ENCODE data around the gene PDLIM3. TPM values are rescaled to one million over a fixed set of nuclear protein-coding genes. Genes with fewer than 3 reads are reported as not detected.

PDLIM3 gene
- total RNA-seq, 1 experiment from 2014 or later, result 3.3 TPM

DNA sequence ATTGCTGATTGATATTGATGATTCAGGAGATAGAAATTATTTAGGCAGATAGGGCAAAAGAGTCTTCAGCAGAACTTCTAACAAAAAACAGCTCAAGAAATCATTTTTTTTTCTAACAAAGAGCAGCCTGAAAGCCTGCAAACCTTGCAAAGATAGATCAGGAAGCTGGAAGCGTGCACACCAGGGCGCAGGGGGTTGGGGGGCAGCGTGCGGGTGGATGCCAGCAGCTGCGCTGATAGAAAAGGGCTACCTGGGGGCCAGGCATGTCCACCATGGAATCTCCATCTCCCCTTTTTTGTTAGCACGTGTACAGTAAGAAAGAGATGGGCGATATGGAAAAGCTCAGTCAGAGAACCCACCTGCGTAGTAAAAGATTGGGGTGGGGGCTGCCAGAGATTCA is 62.1 kb downstream of the PDLIM3 start:
- H3K4me1 ChIP-seq (replicated peaks; ENCODE audit: insufficient read depth), result 0 out of 2 replicates have a peak, but pooled peaks cover 4% of the 10 kb centered on the region
- no peak overlapping the region for H2AFZ ChIP-seq
- no peaks in the 10 kb centered on the region for H3F3A ChIP-seq (ENCODE audit: insufficient read depth, low read depth)
- intact Hi-C loops (cut with micrococcal nuclease; ENCODE audit: unreplicated experiment), result loop anchor here (5.0 to 10.0 kb wide), 2 partner anchors 268 to 564 kb away; partner anchors contain the start of genes CFAP97 and SNX25
- DNase-seq, result no peak
- no peak overlapping the region for H3K27ac ChIP-seq
- POLR2A ChIA-PET (ENCODE audit: unreplicated experiment), result no interaction called here
- H3K4me2 ChIP-seq, result no peak overlapping the region
- H4K20me1 ChIP-seq (ENCODE audit: insufficient read depth), result no peaks in the 10 kb centered on the region
- TF ChIP-seq, protein P1, sequence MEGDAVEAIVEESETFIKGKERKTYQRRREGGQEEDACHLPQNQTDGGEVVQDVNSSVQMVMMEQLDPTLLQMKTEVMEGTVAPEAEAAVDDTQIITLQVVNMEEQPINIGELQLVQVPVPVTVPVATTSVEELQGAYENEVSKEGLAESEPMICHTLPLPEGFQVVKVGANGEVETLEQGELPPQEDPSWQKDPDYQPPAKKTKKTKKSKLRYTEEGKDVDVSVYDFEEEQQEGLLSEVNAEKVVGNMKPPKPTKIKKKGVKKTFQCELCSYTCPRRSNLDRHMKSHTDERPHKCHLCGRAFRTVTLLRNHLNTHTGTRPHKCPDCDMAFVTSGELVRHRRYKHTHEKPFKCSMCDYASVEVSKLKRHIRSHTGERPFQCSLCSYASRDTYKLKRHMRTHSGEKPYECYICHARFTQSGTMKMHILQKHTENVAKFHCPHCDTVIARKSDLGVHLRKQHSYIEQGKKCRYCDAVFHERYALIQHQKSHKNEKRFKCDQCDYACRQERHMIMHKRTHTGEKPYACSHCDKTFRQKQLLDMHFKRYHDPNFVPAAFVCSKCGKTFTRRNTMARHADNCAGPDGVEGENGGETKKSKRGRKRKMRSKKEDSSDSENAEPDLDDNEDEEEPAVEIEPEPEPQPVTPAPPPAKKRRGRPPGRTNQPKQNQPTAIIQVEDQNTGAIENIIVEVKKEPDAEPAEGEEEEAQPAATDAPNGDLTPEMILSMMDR (conservative IDR thresholded peaks at IDR 0.05), result no peak
- no peak for TF ChIP-seq EZH2 (IDR thresholded peaks at IDR 0.05; ENCODE audit: low read depth)
- H3K79me2 ChIP-seq (ENCODE audit: low read depth), result no peaks in the 10 kb centered on the region
- no peaks in the 10 kb centered on the region for H3K36me3 ChIP-seq (ENCODE audit: low read depth)
- CTCF ChIA-PET, result interaction anchor here (0.6 kb wide), 1 partner anchor 59 kb away, joined by 4 read pairs; no protein-coding TSS in a partner anchor
- H3K4me3 ChIP-seq, result no peak overlapping the region
- H3K9me2 ChIP-seq (ENCODE audit: insufficient read depth), result no peaks in the 10 kb centered on the region
- no peaks in the 10 kb centered on the region for H3K9me3 ChIP-seq (ENCODE audit: insufficient read depth, low read depth)
- BruUV-seq (replicated peaks), result no TSS peak
- no peaks in the 10 kb centered on the region for H3K27me3 ChIP-seq (ENCODE audit: insufficient read depth, low read depth)

DNA sequence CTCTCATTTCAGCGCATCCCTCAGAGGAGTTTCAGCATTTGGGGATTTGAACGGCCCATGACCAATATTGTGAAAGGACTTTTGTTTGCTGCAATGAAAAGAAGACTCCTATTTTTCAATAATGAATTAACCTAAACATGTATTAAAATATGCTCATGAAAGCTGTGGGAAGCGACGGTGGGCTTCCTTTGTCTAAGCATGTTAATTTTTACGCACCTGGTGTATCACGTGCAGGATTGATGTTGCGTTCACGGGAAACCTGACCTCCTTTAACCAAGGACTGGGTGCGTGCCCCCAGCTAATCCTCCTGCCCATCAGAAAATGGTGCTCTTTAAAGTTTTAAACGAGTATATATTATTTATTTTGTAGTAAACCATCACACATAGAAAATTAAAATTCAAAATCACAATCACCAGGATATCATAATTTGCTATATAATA is 63.2 kb downstream of the PDLIM3 start:
- H3K9me2 ChIP-seq (ENCODE audit: insufficient read depth), result no peaks in the 10 kb centered on the region
- no peaks in the 10 kb centered on the region for H3K36me3 ChIP-seq (ENCODE audit: low read depth)
- H3K4me2 ChIP-seq, result peak overlapping the region; percentile 80
- 0 out of 2 replicates have a peak, but pooled peaks cover 4% of the 10 kb centered on the region for H3K4me1 ChIP-seq (replicated peaks; ENCODE audit: insufficient read depth)
- TF ChIP-seq, protein P1 (conservative IDR thresholded peaks at IDR 0.05), result no peak
- no peak for TF ChIP-seq EZH2 (IDR thresholded peaks at IDR 0.05; ENCODE audit: low read depth)
- H3F3A ChIP-seq (ENCODE audit: insufficient read depth, low read depth), result no peaks in the 10 kb centered on the region
- intact Hi-C loops (cut with micrococcal nuclease; ENCODE audit: unreplicated experiment), result loop anchor here (5.0 to 10.0 kb wide), 2 partner anchors 267 to 565 kb away; partner anchors contain the start of genes CFAP97 and SNX25
- TSS peak; percentile 54 for BruUV-seq (replicated peaks)
- no peaks in the 10 kb centered on the region for H4K20me1 ChIP-seq (ENCODE audit: insufficient read depth)
- H3K9me3 ChIP-seq (ENCODE audit: insufficient read depth, low read depth), result no peaks in the 10 kb centered on the region
- peak overlapping the region; percentile 68 for H3K4me3 ChIP-seq
- CTCF ChIA-PET, result interaction anchor here (0.7 kb wide), 1 partner anchor 127 kb away, joined by 3 read pairs; no protein-coding TSS in a partner anchor
- DNase-seq, result no peak
- H2AFZ ChIP-seq, result peak overlapping the region; percentile 88
- no peaks in the 10 kb centered on the region for H3K27me3 ChIP-seq (ENCODE audit: insufficient read depth, low read depth)
- H3K79me2 ChIP-seq (ENCODE audit: low read depth), result no peaks in the 10 kb centered on the region
- H3K27ac ChIP-seq, result no peak overlapping the region
- POLR2A ChIA-PET (ENCODE audit: unreplicated experiment), result no interaction called here

DNA sequence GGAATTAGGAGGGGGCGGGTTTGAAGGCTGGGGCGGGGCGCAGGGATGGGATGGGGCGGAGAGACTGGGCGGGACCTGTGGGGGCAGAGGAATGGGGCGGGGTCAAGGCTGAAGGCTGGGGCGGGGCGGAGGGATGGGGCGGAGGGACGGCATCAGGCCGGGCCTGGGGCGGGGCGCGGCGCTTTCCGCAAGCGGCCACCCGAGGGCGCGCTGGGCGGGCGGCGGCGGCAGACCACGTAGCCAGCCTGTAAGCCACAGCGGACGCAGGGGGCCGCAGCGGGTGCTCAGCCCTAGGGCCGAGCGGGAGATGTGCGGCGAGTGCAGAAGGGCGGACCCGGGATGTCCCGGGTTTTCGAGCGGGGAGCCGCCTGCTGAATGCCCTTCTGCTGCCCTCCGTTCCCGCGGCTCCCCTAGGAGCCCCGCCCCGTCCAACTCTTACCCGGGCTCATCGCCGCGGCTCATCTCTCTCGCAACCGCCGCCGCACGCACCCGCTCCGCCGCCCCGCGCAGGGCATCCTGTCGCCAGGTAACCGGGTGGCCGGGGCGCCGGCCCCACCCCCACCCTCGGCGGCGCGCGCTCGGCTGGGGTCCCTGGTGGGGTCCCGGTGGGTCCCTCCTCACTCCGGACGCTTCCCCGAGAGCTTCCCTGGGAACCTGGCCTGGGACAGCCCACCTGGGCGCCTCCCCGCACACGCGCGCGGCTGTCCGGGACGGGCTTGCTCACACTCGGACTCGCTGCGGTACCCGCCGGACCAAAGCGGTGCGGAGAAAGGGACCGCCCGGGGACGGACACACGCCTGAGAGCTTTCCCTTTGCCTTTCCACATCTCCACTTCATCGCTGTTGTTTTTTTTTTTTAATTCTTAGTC is 63.8 kb downstream of the PDLIM3 start, which contains the start of gene CCDC110:
CCDC110 (minus strand) TSS at position 499 of the 868 bp plus-strand sequence; CDS start at position 449, 50 bp downstream.
- H3K79me2 ChIP-seq (ENCODE audit: low read depth), result no peaks in the 10 kb centered on the region
- ChIA-PET POLR2A (ENCODE audit: unreplicated experiment) (no interaction called here), CTCF (interaction anchor here (0.7 kb wide), 1 partner anchor 128 kb away, joined by 3 read pairs; no protein-coding TSS in a partner anchor)
- H3K4me2 ChIP-seq, result peak within 1 kb of the TSS; percentile 92
- TF ChIP-seq, protein P1 (conservative IDR thresholded peaks at IDR 0.05), result peak; percentile 52; the same call in 1 of the 2 replicates
- no peak for TF ChIP-seq EZH2 (IDR thresholded peaks at IDR 0.05; ENCODE audit: low read depth)
- H3K36me3 ChIP-seq (ENCODE audit: low read depth), result no peaks in the 10 kb centered on the region
- H3F3A ChIP-seq (ENCODE audit: insufficient read depth, low read depth), result no peaks in the 10 kb centered on the region
- intact Hi-C loops (cut with micrococcal nuclease; ENCODE audit: unreplicated experiment), result loop anchor here (1.0 to 10.0 kb wide), 6 partner anchors 63 to 566 kb away; partner anchors contain the start of genes ANKRD37, CFAP97, PDLIM3 and SNX25
- BruUV-seq (replicated peaks), result no TSS peak
- H3K4me1 ChIP-seq (replicated peaks; ENCODE audit: insufficient read depth), result 0 out of 2 replicates have a peak, but pooled peaks cover 4% of the 10 kb centered on the region
- H3K9me3 ChIP-seq (ENCODE audit: insufficient read depth, low read depth), result no peaks in the 10 kb centered on the region
- H3K27me3 ChIP-seq (ENCODE audit: insufficient read depth, low read depth), result no peaks in the 10 kb centered on the region
- DNase-seq, result peak; percentile 46 to 91
- peak within 1 kb of the TSS; percentile 88 for H2AFZ ChIP-seq
- H4K20me1 ChIP-seq (ENCODE audit: insufficient read depth), result no peaks in the 10 kb centered on the region
- no peak within 1 kb of the TSS for H3K27ac ChIP-seq
- peak within 1 kb of the TSS; percentile 73 for H3K4me3 ChIP-seq
- H3K9me2 ChIP-seq (ENCODE audit: insufficient read depth), result no peaks in the 10 kb centered on the region
